ENCODE results near the gene PDXP. TPM values are rescaled to one million over a fixed set of nuclear protein-coding genes. Genes with fewer than 3 reads are reported as not detected.

Gene PDXP
- total RNA-seq, 2 experiments from 2014 or later, result 1.5 TPM

DNA sequence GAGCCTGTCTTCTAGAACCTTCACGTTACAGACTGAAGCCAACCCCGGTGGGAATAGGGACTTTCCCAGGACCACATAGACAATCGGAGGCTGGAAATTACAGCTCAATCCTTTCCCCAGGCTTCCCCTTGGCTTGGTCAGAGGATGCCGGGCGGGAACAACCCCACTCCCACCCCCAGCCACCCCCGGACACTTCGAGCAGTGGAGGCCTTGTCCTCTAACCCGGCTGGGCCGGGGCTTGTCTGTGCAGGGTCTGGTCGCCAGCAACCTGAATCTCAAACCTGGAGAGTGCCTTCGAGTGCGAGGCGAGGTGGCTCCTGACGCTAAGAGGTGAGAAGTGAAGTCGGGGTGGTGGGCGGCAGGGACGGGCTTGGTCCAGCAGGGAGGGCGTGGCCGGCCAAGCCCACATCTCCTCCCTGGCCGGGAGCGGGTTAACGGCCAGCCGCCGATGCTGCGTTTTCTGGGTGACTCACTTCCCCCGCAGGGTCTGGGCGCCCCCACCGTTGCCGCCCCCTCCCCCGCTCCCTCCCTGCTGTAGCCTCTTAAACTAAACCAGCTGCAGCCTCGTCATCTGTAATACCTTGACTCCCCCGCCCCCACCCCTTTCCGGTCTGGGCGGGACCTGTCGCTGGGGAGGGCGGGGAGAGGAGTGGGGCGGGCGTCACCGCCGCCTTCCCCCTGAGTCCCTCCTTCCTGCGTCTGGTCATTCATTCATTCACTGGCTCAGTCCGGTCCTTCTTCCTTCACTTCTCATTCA, 18.4 kb downstream of the PDXP start:
- H3K4me3 ChIP-seq (ENCODE audit: low read length), result peak overlapping the region; percentile 88
- intact Hi-C loops (cut with DNase I, micrococcal nuclease), result loop anchor here (1.0 kb wide), 2 partner anchors 19 to 69 kb away; partner anchors contain the start of genes GGA1 (in 1 of the 2) and PDXP (in 1 of the 2)
- peak overlapping the region; percentile 91 to 99 for H3K27ac ChIP-seq (ENCODE audit: low read depth in 1 of 2, low read length in 2 of 2)
- H3K4me1 Mint-ChIP-seq (ENCODE audit: low read depth), result peaks cover 58% of the 10 kb centered on the region
- ChIA-PET CTCF (interaction anchor here (0.7 to 12.8 kb wide), 3 partner anchors 36 to 84 kb away, joined by 3 to 171 read pairs (median 5); partner anchors contain the start of gene SH3BP1), POLR2A (interaction anchor here (0.7 to 10.5 kb wide), 14 partner anchors 9 to 376 kb away, joined by 3 to 256 read pairs (median 19); partner anchors contain the start of genes ANKRD54, GGA1, NOL12 and PDXP)
- H3K9me3 Mint-ChIP-seq, result no peaks in the 10 kb centered on the region
- DNase-seq (peak; percentile 90 to 97 (median 94)), ATAC-seq (ENCODE audit: poor library complexity) (peak; percentile 83)
- no peaks in the 10 kb centered on the region for H3K27me3 ChIP-seq (ENCODE audit: control insufficient read depth in 1 of 2, insufficient read depth in 2 of 2, low read length in 2 of 2)
- H3K4me3 Mint-ChIP-seq, result peak overlapping the region; percentile 89
- peaks cover 9% of the 10 kb centered on the region for H3K36me3 Mint-ChIP-seq (ENCODE audit: low read depth)
- peaks cover 0 to 4% of the 10 kb centered on the region in 2 experiments for H3K9me3 ChIP-seq (ENCODE audit: control insufficient read depth in 1 of 2, insufficient read depth in 1 of 2, low read length in 2 of 2)
- H3K4me1 ChIP-seq (ENCODE audit: insufficient read depth, low read length), result peaks cover 72% of the 10 kb centered on the region
- no peaks in the 10 kb centered on the region for H3K27me3 Mint-ChIP-seq
- H3K36me3 ChIP-seq (ENCODE audit: insufficient read depth, low read length), result peaks cover 5% of the 10 kb centered on the region
- H3K27ac Mint-ChIP-seq, result peak overlapping the region; percentile 96
- TF ChIP-seq, protein P1, sequence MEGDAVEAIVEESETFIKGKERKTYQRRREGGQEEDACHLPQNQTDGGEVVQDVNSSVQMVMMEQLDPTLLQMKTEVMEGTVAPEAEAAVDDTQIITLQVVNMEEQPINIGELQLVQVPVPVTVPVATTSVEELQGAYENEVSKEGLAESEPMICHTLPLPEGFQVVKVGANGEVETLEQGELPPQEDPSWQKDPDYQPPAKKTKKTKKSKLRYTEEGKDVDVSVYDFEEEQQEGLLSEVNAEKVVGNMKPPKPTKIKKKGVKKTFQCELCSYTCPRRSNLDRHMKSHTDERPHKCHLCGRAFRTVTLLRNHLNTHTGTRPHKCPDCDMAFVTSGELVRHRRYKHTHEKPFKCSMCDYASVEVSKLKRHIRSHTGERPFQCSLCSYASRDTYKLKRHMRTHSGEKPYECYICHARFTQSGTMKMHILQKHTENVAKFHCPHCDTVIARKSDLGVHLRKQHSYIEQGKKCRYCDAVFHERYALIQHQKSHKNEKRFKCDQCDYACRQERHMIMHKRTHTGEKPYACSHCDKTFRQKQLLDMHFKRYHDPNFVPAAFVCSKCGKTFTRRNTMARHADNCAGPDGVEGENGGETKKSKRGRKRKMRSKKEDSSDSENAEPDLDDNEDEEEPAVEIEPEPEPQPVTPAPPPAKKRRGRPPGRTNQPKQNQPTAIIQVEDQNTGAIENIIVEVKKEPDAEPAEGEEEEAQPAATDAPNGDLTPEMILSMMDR (IDR thresholded peaks at IDR 0.05), result no peak

DNA sequence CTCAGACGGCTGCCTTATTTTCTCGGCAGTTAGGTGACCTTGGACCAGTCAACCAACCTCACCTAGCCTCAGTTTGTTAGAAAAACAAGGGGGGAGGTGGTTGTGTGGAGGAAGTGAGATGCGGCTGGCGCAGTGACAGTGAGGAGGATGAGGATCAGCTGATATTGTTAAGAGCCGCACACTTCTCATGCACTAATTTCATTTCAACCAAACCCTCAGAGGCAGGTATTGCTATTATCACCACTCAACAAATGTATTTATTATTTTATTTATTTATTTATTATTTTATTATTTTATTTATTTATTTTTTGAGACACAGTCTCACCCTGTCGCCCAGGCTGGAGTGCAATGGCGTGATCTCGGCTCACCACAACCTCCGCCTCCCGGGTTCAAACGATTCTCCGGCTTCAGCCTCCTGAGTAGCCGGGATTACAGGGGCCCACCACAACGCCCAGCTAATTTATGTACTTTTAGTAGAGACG, 19.0 kb downstream of the PDXP start:
- Histone ChIP-seq H3K27ac (ENCODE audit: low read depth in 1 of 2, low read length in 2 of 2) (peak overlapping the region; percentile 91 to 99), H3K4me3 (ENCODE audit: low read length) (peak overlapping the region; percentile 88), H3K4me1 (ENCODE audit: insufficient read depth, low read length) (peaks cover 66% of the 10 kb centered on the region), H3K27me3 (ENCODE audit: control insufficient read depth in 1 of 2, insufficient read depth in 2 of 2, low read length in 2 of 2) (no peaks in the 10 kb centered on the region), H3K9me3 (ENCODE audit: control insufficient read depth in 1 of 2, insufficient read depth in 1 of 2, low read length in 2 of 2) (peaks cover 0 to 4% of the 10 kb centered on the region in 2 experiments), H3K36me3 (ENCODE audit: insufficient read depth, low read length) (peaks cover 5% of the 10 kb centered on the region)
- peak; percentile 63 for ATAC-seq (ENCODE audit: poor library complexity)
- Mint-ChIP-seq H3K4me3 (peak overlapping the region; percentile 89), H3K4me1 (ENCODE audit: low read depth) (peaks cover 52% of the 10 kb centered on the region), H3K27me3 (no peaks in the 10 kb centered on the region), H3K27ac (peak overlapping the region; percentile 96), H3K9me3 (no peaks in the 10 kb centered on the region), H3K36me3 (ENCODE audit: low read depth) (peaks cover 9% of the 10 kb centered on the region)
- POLR2A ChIA-PET, result interaction anchor here (0.7 to 10.5 kb wide), 14 partner anchors 9 to 377 kb away, joined by 3 to 256 read pairs (median 19); partner anchors contain the start of genes ANKRD54, GGA1, NOL12 and PDXP
- TF ChIP-seq, protein P1 (IDR thresholded peaks at IDR 0.05), result no peak
- intact Hi-C loops (cut with DNase I, micrococcal nuclease), result loop anchor here (1.0 kb wide), 2 partner anchors 19 to 69 kb away; partner anchors contain the start of genes GGA1 (in 1 of the 2) and PDXP (in 1 of the 2)
- peak in 1 of 14 experiments; percentile 15 for DNase-seq
- CTCF ChIA-PET, result interaction anchor here (0.7 to 12.8 kb wide), 3 partner anchors 36 to 85 kb away, joined by 3 to 171 read pairs (median 5); partner anchors contain the start of gene SH3BP1

DNA sequence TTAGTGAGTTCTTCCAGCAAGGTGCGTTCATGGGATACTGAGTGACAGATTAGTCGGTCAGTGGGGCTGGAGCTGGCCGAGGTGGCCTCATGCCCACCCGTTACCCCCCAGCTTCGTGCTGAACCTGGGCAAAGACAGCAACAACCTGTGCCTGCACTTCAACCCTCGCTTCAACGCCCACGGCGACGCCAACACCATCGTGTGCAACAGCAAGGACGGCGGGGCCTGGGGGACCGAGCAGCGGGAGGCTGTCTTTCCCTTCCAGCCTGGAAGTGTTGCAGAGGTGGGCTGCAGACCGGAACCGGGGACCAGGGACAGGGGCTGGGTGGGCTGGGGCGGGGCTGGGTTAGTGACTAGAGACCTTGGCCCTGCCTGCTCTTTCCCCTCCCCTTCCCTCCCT, 19.8 kb downstream of the PDXP start:
- Histone ChIP-seq H3K9me3 (ENCODE audit: control insufficient read depth in 1 of 2, insufficient read depth in 1 of 2, low read length in 2 of 2) (peaks cover 0 to 4% of the 10 kb centered on the region in 2 experiments), H3K36me3 (ENCODE audit: insufficient read depth, low read length) (peaks cover 5% of the 10 kb centered on the region), H3K27me3 (ENCODE audit: control insufficient read depth in 1 of 2, insufficient read depth in 2 of 2, low read length in 2 of 2) (no peaks in the 10 kb centered on the region), H3K27ac (ENCODE audit: low read depth in 1 of 2, low read length in 2 of 2) (peak overlapping the region in 1 of 2 donors; percentile 99), H3K4me3 (ENCODE audit: low read length) (no peak overlapping the region), H3K4me1 (ENCODE audit: insufficient read depth, low read length) (peaks cover 57% of the 10 kb centered on the region)
- ATAC-seq (ENCODE audit: poor library complexity) (no peak), DNase-seq (no peak)
- H3K4me1 Mint-ChIP-seq (ENCODE audit: low read depth), result peaks cover 46% of the 10 kb centered on the region
- no peak overlapping the region for H3K4me3 Mint-ChIP-seq
- TF ChIP-seq, protein P1 (IDR thresholded peaks at IDR 0.05), result no peak
- peak overlapping the region; percentile 96 for H3K27ac Mint-ChIP-seq
- H3K27me3 Mint-ChIP-seq, result no peaks in the 10 kb centered on the region
- ChIA-PET CTCF (interaction anchor here (12.8 kb wide), 1 partner anchor 37 kb away, joined by 171 read pairs; the partner anchor contains the start of gene SH3BP1), POLR2A (interaction anchor here (0.6 to 10.5 kb wide), 5 partner anchors 8 to 70 kb away, joined by 3 to 256 read pairs (median 38); partner anchors contain the start of genes GGA1, NOL12 and PDXP)
- intact Hi-C loops (cut with DNase I, micrococcal nuclease), result no loop called here
- H3K9me3 Mint-ChIP-seq, result no peaks in the 10 kb centered on the region
- peaks cover 9% of the 10 kb centered on the region for H3K36me3 Mint-ChIP-seq (ENCODE audit: low read depth)
